ENCODE measurements around the gene KCNJ6. TPM values are rescaled to one million over a fixed set of nuclear protein-coding genes. Genes with fewer than 3 reads are reported as not detected.
"Not testable (repeated sequence)": the region's sequence is repeated elsewhere in the genome, so short reads cannot be mapped to it uniquely, and the experiment has no call there.

KCNJ6 gene
- total and polyA plus RNA-seq, 7 donors, result under 0.01 to 0.01 TPM; not detected in 5

DNA sequence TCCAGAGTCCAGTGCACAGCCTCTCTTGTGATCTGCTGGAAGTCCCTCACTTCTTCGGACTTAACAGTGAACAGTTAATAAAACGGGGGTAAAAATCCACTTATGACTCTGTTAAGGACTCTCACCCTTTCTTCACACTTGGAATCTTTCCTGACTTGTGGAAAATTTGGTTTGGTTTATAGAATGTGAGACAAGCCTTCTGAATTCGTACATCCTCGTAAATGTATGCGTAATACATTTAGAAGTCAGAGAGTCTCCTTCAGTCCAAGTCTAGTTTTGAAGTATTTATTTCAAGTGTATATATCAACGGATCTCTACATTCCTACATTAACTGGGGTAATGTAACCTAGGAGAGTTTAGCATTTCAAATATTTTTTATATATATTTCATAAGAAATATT, 270.4 kb downstream of the KCNJ6 start:
- DNase-seq (no peak), ATAC-seq (no peak)
- TF ChIP-seq, protein P1, sequence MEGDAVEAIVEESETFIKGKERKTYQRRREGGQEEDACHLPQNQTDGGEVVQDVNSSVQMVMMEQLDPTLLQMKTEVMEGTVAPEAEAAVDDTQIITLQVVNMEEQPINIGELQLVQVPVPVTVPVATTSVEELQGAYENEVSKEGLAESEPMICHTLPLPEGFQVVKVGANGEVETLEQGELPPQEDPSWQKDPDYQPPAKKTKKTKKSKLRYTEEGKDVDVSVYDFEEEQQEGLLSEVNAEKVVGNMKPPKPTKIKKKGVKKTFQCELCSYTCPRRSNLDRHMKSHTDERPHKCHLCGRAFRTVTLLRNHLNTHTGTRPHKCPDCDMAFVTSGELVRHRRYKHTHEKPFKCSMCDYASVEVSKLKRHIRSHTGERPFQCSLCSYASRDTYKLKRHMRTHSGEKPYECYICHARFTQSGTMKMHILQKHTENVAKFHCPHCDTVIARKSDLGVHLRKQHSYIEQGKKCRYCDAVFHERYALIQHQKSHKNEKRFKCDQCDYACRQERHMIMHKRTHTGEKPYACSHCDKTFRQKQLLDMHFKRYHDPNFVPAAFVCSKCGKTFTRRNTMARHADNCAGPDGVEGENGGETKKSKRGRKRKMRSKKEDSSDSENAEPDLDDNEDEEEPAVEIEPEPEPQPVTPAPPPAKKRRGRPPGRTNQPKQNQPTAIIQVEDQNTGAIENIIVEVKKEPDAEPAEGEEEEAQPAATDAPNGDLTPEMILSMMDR (IDR thresholded peaks at IDR 0.05), result no peak
- H3K27me3 ChIP-seq (ENCODE audit: insufficient read depth in 3 of 3, low read length in 2 of 3), result no peaks in the 10 kb centered on the region
- H3K9me3 ChIP-seq, result no peaks in the 10 kb centered on the region
- 68 to 73% (median 68%) methylated on average over 6 of the region's 6 CpGs for WGBS, 3 donors
- no peaks in the 10 kb centered on the region for H3K36me3 ChIP-seq (ENCODE audit: insufficient read depth in 1 of 2, low read depth in 1 of 2)
- H3K27ac ChIP-seq, result no peak overlapping the region
- intact Hi-C loops (cut with DNase I), result loop anchor here in 1 of 2 donors (10.0 kb wide), 2 partner anchors 151 to 471 kb away; no protein-coding TSS in a partner anchor
- no peaks in the 10 kb centered on the region for H3K4me1 ChIP-seq
- H3K4me3 ChIP-seq, result no peak overlapping the region

DNA sequence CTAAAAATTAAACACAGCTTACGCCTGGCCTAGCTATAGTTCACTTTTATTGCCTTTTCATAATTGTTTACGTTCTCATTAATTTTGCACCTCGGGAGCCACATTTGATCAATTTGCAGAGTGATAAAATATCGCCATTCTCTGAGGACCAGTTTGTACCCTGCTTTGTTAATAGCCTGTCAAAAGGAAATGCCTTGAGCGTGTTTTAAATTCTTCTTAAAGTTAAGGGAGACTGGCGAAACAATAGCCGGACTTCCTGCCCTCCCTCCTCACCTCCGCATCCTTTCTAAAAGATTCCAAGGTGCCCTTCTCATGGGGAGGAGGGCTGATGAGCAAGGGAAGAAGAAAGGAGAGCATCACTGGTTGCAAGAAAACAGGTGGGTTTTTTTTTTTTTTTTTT, 271.6 kb downstream of the KCNJ6 start:
- intact Hi-C loops (cut with DNase I), result loop anchor here in 1 of 2 donors (10.0 kb wide), 2 partner anchors 150 to 470 kb away; no protein-coding TSS in a partner anchor
- Histone ChIP-seq H3K9me3 (no peaks in the 10 kb centered on the region), H3K4me1 (no peaks in the 10 kb centered on the region), H3K27ac (no peak overlapping the region), H3K36me3 (ENCODE audit: insufficient read depth in 1 of 2, low read depth in 1 of 2) (no peaks in the 10 kb centered on the region), H3K4me3 (no peak overlapping the region), H3K27me3 (ENCODE audit: insufficient read depth in 3 of 3, low read length in 2 of 3) (no peaks in the 10 kb centered on the region)
- ATAC-seq (no peak), DNase-seq (no peak)
- 56 to 66% (median 61%) methylated on average over 8 of the region's 8 CpGs for WGBS, 3 donors
- TF ChIP-seq, protein P1 (IDR thresholded peaks at IDR 0.05), result no peak

DNA sequence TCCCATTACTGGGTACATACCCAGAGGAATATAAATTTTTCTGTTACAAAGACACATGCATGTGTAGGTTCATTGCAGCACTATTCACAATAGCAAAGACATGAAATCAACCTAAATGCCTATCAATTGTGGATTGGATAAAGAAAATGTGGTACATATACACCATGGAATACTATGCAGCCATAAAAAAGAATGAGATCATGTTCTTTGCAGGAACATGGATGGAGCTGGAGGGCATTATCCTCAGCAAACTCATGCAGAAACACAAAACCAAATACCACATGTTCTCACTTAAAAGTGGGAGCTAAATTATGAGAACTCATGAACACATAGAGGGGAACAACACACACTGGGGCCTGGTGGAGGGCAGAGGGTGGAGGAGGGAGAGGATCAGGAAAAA, 272.4 kb downstream of the KCNJ6 start:
- H3K36me3 ChIP-seq (ENCODE audit: insufficient read depth in 1 of 2, low read depth in 1 of 2); H3K27ac ChIP-seq; H3K4me3 ChIP-seq; H3K9me3 ChIP-seq; H3K4me1 ChIP-seq; ATAC-seq; H3K27me3 ChIP-seq (ENCODE audit: insufficient read depth in 3 of 3, low read length in 2 of 3); DNase-seq: not testable (repeated sequence)
- intact Hi-C loops (cut with DNase I), result loop anchor here in 1 of 2 donors (10.0 kb wide), 2 partner anchors 149 to 469 kb away; no protein-coding TSS in a partner anchor

DNA sequence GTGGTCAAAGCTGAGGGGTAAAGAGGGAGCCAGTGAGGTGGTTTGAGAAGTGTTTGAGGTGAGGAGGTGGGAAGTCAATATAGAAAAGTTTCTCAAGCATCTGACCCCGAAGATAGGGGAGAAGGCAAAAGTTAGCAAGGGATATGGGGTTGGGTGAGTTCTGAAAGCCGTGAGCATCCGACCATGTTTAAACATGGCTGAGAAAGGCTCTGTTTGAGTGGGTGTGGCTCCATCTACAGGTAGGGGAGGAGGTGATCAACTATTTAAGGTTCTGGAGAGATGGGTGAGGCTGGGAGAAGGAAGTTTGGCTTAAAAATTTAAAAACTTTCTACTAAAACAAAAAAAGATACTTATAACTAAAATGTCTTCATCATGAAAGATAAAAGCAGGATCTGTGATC, 273.8 kb downstream of the KCNJ6 start:
- H3K27ac ChIP-seq, result no peak overlapping the region
- no peak for DNase-seq
- peak; percentile 71 to 92 (median 82) for ATAC-seq

DNA sequence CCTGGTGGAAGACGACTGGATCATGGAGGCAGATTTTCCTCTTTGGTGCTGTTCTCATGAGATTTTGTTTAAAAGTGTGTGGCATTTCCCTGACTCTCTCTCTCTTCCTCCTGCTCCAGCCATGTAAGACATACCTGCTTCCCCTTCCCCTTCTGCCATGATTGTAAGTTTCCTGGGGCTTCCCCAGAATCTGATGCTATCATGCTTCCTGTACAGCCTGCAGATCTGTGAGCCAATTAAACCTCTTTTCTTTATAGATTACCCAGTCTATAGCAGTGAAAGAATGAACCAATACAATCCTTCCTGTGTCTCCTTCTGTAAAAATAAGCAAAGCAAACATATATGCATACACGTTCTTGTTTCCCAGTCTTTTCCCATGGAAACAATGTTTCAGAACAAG, 276.5 kb downstream of the KCNJ6 start:
- no peaks in the 10 kb centered on the region for H3K4me1 ChIP-seq
- no peak for DNase-seq
- 66 to 80% (median 75%) methylated on average over 2 of the region's 2 CpGs for WGBS, 3 donors
- H3K27me3 ChIP-seq (ENCODE audit: insufficient read depth in 3 of 3, low read length in 2 of 3), result no peaks in the 10 kb centered on the region
- intact Hi-C loops (cut with DNase I), result loop anchor here in 1 of 2 donors (10.0 kb wide), 2 partner anchors 145 to 465 kb away; no protein-coding TSS in a partner anchor
- no peak overlapping the region for H3K4me3 ChIP-seq
- H3K9me3 ChIP-seq, result no peaks in the 10 kb centered on the region
- no peak for ATAC-seq
- no peak overlapping the region for H3K27ac ChIP-seq
- TF ChIP-seq, protein P1 (IDR thresholded peaks at IDR 0.05), result no peak
- no peaks in the 10 kb centered on the region for H3K36me3 ChIP-seq (ENCODE audit: insufficient read depth in 1 of 2, low read depth in 1 of 2)

More for the DNA sequence above, 273.8 kb downstream of the KCNJ6 start:
- TF ChIP-seq, protein P1 (IDR thresholded peaks at IDR 0.05), result peak; percentile 41
- no peaks in the 10 kb centered on the region for H3K4me1 ChIP-seq
- no peaks in the 10 kb centered on the region for H3K9me3 ChIP-seq
- 45 to 50% (median 50%) methylated on average over 3 of the region's 3 CpGs for WGBS, 3 donors
- H3K4me3 ChIP-seq, result no peak overlapping the region
- intact Hi-C loops (cut with DNase I), result loop anchor here in 1 of 2 donors (10.0 kb wide), 2 partner anchors 148 to 468 kb away; no protein-coding TSS in a partner anchor
- no peaks in the 10 kb centered on the region for H3K36me3 ChIP-seq (ENCODE audit: insufficient read depth in 1 of 2, low read depth in 1 of 2)
- H3K27me3 ChIP-seq (ENCODE audit: insufficient read depth in 3 of 3, low read length in 2 of 3), result no peaks in the 10 kb centered on the region
